ENCODE data around the gene JUP.

JUP gene

GRCh38 chr17:41734949-41735313, 51.6 kb downstream of the JUP start:
- TF ChIP-seq, protein P1, sequence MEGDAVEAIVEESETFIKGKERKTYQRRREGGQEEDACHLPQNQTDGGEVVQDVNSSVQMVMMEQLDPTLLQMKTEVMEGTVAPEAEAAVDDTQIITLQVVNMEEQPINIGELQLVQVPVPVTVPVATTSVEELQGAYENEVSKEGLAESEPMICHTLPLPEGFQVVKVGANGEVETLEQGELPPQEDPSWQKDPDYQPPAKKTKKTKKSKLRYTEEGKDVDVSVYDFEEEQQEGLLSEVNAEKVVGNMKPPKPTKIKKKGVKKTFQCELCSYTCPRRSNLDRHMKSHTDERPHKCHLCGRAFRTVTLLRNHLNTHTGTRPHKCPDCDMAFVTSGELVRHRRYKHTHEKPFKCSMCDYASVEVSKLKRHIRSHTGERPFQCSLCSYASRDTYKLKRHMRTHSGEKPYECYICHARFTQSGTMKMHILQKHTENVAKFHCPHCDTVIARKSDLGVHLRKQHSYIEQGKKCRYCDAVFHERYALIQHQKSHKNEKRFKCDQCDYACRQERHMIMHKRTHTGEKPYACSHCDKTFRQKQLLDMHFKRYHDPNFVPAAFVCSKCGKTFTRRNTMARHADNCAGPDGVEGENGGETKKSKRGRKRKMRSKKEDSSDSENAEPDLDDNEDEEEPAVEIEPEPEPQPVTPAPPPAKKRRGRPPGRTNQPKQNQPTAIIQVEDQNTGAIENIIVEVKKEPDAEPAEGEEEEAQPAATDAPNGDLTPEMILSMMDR (IDR thresholded peaks at IDR 0.05; ENCODE audit: extremely low read depth, missing control alignments) = no peak
- DNase-seq (ENCODE audit: low spot score) = no peak

- no peak for DNase-seq (ENCODE audit: low spot score)
- TF ChIP-seq, protein P1 (IDR thresholded peaks at IDR 0.05; ENCODE audit: extremely low read depth, missing control alignments) = no peak
Measured at GRCh38 chr17:41734139-41734948, 52.2 kb downstream of the JUP start, which contains the start of gene HAP1. TSS of gene HAP1 (minus strand) at chr17:41734643. CDS start at chr17:41734634, 9 bp downstream.

- TF ChIP-seq, protein P1 (IDR thresholded peaks at IDR 0.05; ENCODE audit: extremely low read depth, missing control alignments) = no peak
- DNase-seq (ENCODE audit: low spot score) = no peak
Measured at GRCh38 chr17:41733348-41734138, 53.0 kb downstream of the JUP start.

- TF ChIP-seq, protein P1 (IDR thresholded peaks at IDR 0.05; ENCODE audit: extremely low read depth, missing control alignments) = no peak
- no peak for DNase-seq (ENCODE audit: low spot score)
Measured at GRCh38 chr17:41731836-41732235, 54.7 kb downstream of the JUP start.

GRCh38 chr17:41730479-41730878, 56.0 kb downstream of the JUP start:
- TF ChIP-seq, protein P1 (IDR thresholded peaks at IDR 0.05; ENCODE audit: extremely low read depth, missing control alignments) = no peak
- no peak for DNase-seq (ENCODE audit: low spot score)

- no peak for DNase-seq (ENCODE audit: low spot score)
- TF ChIP-seq, protein P1 (IDR thresholded peaks at IDR 0.05; ENCODE audit: extremely low read depth, missing control alignments) = no peak
Measured at GRCh38 chr17:41728056-41728455, 58.5 kb downstream of the JUP start.

GRCh38 chr17:41725134-41725533, 61.4 kb downstream of the JUP start:
- no peak for DNase-seq (ENCODE audit: low spot score)
- TF ChIP-seq, protein P1 (IDR thresholded peaks at IDR 0.05; ENCODE audit: extremely low read depth, missing control alignments) = no peak
